Mesendoderm (in vitro differentiated cells): ENCODE measurements around the gene GRB2.

Experiments
- DNase-seq: peaks from one replicate; pipeline ENCODE4 v3.0.0; 2013
- H2AK5ac ChIP-seq: 2 replicates; pipeline ENCODE4 v1.6.1; 2013; ENCODE audit warnings: low read length, inconsistent platforms
- H2BK120ac ChIP-seq: 2 replicates; pipeline ENCODE4 v1.6.1; 2013; ENCODE audit warnings: low read depth, mild to moderate bottlenecking, low read length, moderate library complexity, mixed read lengths
- H2BK15ac ChIP-seq: replicated peaks from 2 replicates; pipeline ENCODE4 v1.6.1; 2013; ENCODE audit warnings: low read depth, mild to moderate bottlenecking, moderate library complexity
- H2BK5ac ChIP-seq: 2 replicates; pipeline ENCODE4 v1.6.1; 2013; ENCODE audit warnings: low read length, inconsistent platforms
- H3K18ac ChIP-seq: 2 replicates; pipeline ENCODE4 v1.6.1; 2013; ENCODE audit warnings: mild to moderate bottlenecking, low read length, mixed read lengths
- H3K23ac ChIP-seq: one replicate; pipeline ENCODE4 v1.6.1; 2013; ENCODE audit warnings: low read length
- H3K27ac ChIP-seq: 2 replicates; pipeline ENCODE4 v1.5.1; 2013; ENCODE audit warnings: low read depth, mild to moderate bottlenecking, inconsistent platforms, low read length, moderate library complexity
- H3K27me3 ChIP-seq: 2 replicates; pipeline ENCODE4 v1.6.1; 2013; ENCODE audit warnings: low read length, control low read depth, mild to moderate bottlenecking, inconsistent platforms; ENCODE audit not compliant: insufficient read depth, poor library complexity
- H3K36me3 ChIP-seq: 2 replicates; pipeline ENCODE4 v1.6.1; 2013; ENCODE audit warnings: low read length, inconsistent platforms; ENCODE audit not compliant: control insufficient read depth, insufficient read depth
- H3K4ac ChIP-seq: one replicate; pipeline ENCODE4 v1.6.1; 2013; ENCODE audit warnings: low read depth, mild to moderate bottlenecking, low read length, moderate library complexity
- H3K4me1 ChIP-seq: 2 replicates; pipeline ENCODE4 v1.6.1; 2013; ENCODE audit warnings: low read depth, low read length, inconsistent platforms; ENCODE audit not compliant: control insufficient read depth
- H3K4me2 ChIP-seq: 2 replicates; pipeline ENCODE4 v1.6.1; 2013; ENCODE audit warnings: low read length
- H3K4me3 ChIP-seq: 2 replicates; pipeline ENCODE4 v1.5.1; 2013; ENCODE audit warnings: mild to moderate bottlenecking, low read length
- H3K56ac ChIP-seq: one replicate; pipeline ENCODE4 v1.6.1; 2013; ENCODE audit warnings: low read length
- H3K79me1 ChIP-seq: 2 replicates; pipeline ENCODE4 v1.6.1; 2013; ENCODE audit warnings: low read length, inconsistent platforms
- H3K79me2 ChIP-seq: 2 replicates; pipeline ENCODE4 v1.6.1; 2013; ENCODE audit warnings: mild to moderate bottlenecking, low read length; ENCODE audit not compliant: control insufficient read depth, insufficient read depth
- H3K9ac ChIP-seq: 2 replicates; pipeline ENCODE4 v1.6.1; 2013; ENCODE audit warnings: low read length, inconsistent platforms
- H4K5ac ChIP-seq: one replicate; pipeline ENCODE4 v1.6.1; 2013; ENCODE audit warnings: low read length
- H4K8ac ChIP-seq: one replicate; pipeline ENCODE4 v1.6.1; 2013; ENCODE audit warnings: low read depth, mild to moderate bottlenecking, control low read depth, low read length, moderate library complexity
- WGBS: extraction: QIAGEN DNeasy Blood & Tissue Kit; methylation state at CpG from one replicate; pipeline ENCODE4 v1.1.7; 2013; ENCODE audit warnings: low lambda C conversion rate, missing lambda C conversion rate; ENCODE audit not compliant: insufficient coverage; ENCODE audit errors: extremely low coverage; 5-methylcytosine and 5-hydroxymethylcytosine counted together

Gene GRB2

DNA sequence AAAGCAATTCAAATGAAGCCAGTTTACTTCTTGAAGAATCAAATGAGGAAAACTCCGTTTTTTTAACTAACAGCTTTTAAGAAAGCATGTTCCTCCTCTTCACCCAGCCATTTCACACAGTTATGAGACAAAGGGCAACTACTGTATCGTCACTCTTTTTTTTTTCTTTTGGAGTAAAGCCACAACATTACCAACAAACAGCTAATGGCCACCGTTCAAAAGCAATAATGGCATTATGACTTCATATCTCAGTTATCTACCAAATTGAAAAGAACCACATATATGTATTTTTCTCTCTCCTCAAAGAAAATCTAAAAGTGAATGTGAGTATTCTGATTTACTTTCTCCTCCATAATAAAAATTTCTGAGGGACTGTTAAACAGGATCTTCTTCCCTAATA, 14.5 kb downstream of the GRB2 start:
- Histone ChIP-seq H3K56ac (no peak overlapping the region), H3K4me2 (no peak overlapping the region), H3K9ac (no peak overlapping the region), H3K27me3 (no peaks in the 10 kb centered on the region), H2AK5ac (no peak overlapping the region), H3K79me1 (peaks cover 22% of the 10 kb centered on the region), H2BK15ac (no peak overlapping the region), H3K4me3 (no peak overlapping the region), H3K27ac (no peak overlapping the region), H3K4ac (no peak overlapping the region), H3K4me1 (peaks cover 3% of the 10 kb centered on the region), H4K8ac (no peak overlapping the region), H2BK5ac (no peak overlapping the region), H2BK120ac (no peak overlapping the region), H4K5ac (no peak overlapping the region), H3K79me2 (peaks cover 64% of the 10 kb centered on the region), H3K36me3 (no peaks in the 10 kb centered on the region), H3K23ac (no peak overlapping the region), H3K18ac (no peak overlapping the region)
- WGBS = no CpG with 5 or more reads among the region's 3 CpGs
- DNase-seq = no peak

DNA sequence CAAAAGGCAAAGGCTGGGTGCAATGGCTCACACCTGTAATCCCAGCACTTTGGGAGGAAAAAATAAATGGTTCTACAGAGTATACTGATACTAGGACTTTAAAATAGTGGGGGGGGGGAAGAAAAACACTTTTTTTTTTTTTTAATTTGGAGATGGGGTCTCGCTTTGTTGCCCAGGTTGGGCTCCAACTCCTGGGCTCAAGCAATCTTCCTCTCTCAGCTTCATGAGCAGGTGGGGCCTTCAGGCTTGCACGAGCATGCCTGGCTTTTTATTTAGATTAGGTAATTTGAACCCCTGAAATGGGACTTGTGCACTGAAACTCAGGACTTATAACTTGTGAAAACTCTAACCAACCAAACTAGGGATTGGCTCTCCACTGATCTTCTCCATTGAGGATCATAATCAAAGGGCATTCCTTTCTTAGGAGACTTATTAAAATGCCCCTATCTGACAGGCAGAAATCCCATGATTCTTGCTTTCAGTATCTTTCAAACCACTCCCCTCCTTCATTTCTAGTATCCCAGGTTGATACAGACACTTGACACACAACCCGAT, 16.9 kb downstream of the GRB2 start:
- Histone ChIP-seq H2AK5ac (no peak overlapping the region), H2BK5ac (no peak overlapping the region), H4K8ac (no peak overlapping the region), H3K27me3 (no peaks in the 10 kb centered on the region), H3K18ac (no peak overlapping the region), H3K4me3 (no peak overlapping the region), H3K9ac (no peak overlapping the region), H3K79me1 (peaks cover 22% of the 10 kb centered on the region), H3K4me2 (no peak overlapping the region), H3K4me1 (peaks cover 3% of the 10 kb centered on the region), H3K4ac (no peak overlapping the region), H3K79me2 (peaks cover 54% of the 10 kb centered on the region), H2BK120ac (no peak overlapping the region), H4K5ac (no peak overlapping the region), H3K27ac (no peak overlapping the region), H3K36me3 (no peaks in the 10 kb centered on the region), H2BK15ac (no peak overlapping the region), H3K56ac (no peak overlapping the region), H3K23ac (no peak overlapping the region)
- WGBS = no CpG with 5 or more reads among the region's 3 CpGs
- no peak for DNase-seq

DNA sequence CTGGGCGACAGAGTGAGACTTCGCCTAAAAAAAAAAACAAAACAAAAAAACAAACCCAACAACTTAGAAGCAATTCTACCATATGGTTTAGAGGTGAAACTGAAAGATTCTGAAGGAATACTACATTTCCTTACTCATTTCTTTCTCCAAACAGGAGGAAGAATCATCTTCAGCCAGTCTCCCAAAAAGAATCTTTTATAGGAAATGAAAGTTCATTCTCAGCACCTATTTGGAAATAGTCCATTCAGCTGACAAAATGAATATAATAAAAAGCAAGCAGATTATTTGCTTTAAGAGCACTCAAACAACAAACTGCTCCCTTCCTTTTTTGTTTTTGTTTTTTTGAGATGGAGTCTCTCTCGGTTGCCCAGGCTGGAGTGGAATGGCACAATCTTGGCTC, 17.7 kb downstream of the GRB2 start:
- no peak overlapping the region for H2AK5ac ChIP-seq
- no peak overlapping the region for H3K4me2 ChIP-seq
- H3K27me3 ChIP-seq = no peaks in the 10 kb centered on the region
- no peak overlapping the region for H4K8ac ChIP-seq
- no peak overlapping the region for H3K23ac ChIP-seq
- H3K9ac ChIP-seq = no peak overlapping the region
- no peak overlapping the region for H3K4ac ChIP-seq
- H2BK15ac ChIP-seq = no peak overlapping the region
- no peak overlapping the region for H3K4me3 ChIP-seq
- peaks cover 55% of the 10 kb centered on the region for H3K79me2 ChIP-seq
- peaks cover 3% of the 10 kb centered on the region for H3K4me1 ChIP-seq
- no CpG with 5 or more reads among the region's 3 CpGs for WGBS
- no peak overlapping the region for H3K56ac ChIP-seq
- H2BK120ac ChIP-seq = no peak overlapping the region
- no peak overlapping the region for H3K27ac ChIP-seq
- H3K36me3 ChIP-seq = no peaks in the 10 kb centered on the region
- H2BK5ac ChIP-seq = no peak overlapping the region
- no peak overlapping the region for H4K5ac ChIP-seq
- DNase-seq = no peak
- no peak overlapping the region for H3K18ac ChIP-seq
- peaks cover 22% of the 10 kb centered on the region for H3K79me1 ChIP-seq

DNA sequence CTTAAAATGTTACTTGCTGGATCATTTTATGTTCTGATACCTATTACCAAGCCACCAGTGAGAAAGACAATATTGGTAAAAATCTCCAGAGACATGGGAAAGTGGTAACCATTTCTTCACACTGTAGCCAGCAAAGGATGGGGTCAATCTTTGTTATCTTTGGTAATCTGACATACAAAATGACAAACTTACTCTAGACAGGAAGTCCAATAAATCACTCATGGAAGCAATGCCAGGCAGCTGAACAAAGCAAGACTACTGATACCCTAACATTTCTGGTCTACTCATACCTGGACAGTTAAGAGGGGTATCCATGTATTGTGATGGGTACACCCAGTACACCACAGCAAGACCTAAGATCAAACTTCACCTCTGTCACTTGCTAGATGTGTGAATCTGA, 19.0 kb downstream of the GRB2 start:
- H2BK15ac ChIP-seq = no peak overlapping the region
- H4K8ac ChIP-seq = no peak overlapping the region
- no peaks in the 10 kb centered on the region for H3K27me3 ChIP-seq
- no peak overlapping the region for H2BK120ac ChIP-seq
- no peak overlapping the region for H3K4me2 ChIP-seq
- H3K18ac ChIP-seq = no peak overlapping the region
- no peak overlapping the region for H3K4me3 ChIP-seq
- no peaks in the 10 kb centered on the region for H3K4me1 ChIP-seq
- H3K27ac ChIP-seq = no peak overlapping the region
- H3K79me1 ChIP-seq = peaks cover 18% of the 10 kb centered on the region
- no peak overlapping the region for H3K23ac ChIP-seq
- no peak overlapping the region for H2BK5ac ChIP-seq
- no peak overlapping the region for H4K5ac ChIP-seq
- DNase-seq = no peak
- no peak overlapping the region for H3K56ac ChIP-seq
- H3K4ac ChIP-seq = no peak overlapping the region
- no peaks in the 10 kb centered on the region for H3K36me3 ChIP-seq
- H2AK5ac ChIP-seq = no peak overlapping the region
- H3K9ac ChIP-seq = no peak overlapping the region
- peaks cover 49% of the 10 kb centered on the region for H3K79me2 ChIP-seq

DNA sequence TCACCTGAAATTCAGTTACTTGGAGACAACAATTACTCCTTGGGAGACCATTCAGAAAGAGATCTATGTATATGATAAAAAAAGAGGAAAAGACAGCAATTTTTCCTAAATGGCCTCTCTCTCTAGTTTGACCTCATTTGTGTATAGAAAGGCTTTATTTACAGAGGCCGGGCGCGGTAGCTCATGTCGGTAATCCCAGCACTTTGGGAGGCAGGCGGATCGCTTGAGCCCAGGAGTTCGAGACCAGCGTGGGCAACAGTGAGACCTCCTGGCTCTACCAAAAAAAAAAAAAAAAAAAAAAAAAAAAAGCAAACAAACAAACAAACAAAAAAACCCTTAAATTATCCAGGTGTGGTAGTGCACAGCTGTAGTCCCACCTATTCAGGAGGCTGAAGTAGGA, 20.7 kb downstream of the GRB2 start:
- H3K36me3 ChIP-seq = no peaks in the 10 kb centered on the region
- no CpG with 5 or more reads among the region's 8 CpGs for WGBS
- no peak overlapping the region for H3K23ac ChIP-seq
- H2BK120ac ChIP-seq = no peak overlapping the region
- H2AK5ac ChIP-seq = no peak overlapping the region
- peaks cover 38% of the 10 kb centered on the region for H3K79me2 ChIP-seq
- no peak overlapping the region for H3K4me2 ChIP-seq
- no peak for DNase-seq
- H3K27ac ChIP-seq = no peak overlapping the region
- H2BK15ac ChIP-seq = no peak overlapping the region
- H4K8ac ChIP-seq = no peak overlapping the region
- H3K18ac ChIP-seq = no peak overlapping the region
- no peak overlapping the region for H2BK5ac ChIP-seq
- H3K27me3 ChIP-seq = no peaks in the 10 kb centered on the region
- H3K4ac ChIP-seq = no peak overlapping the region
- no peak overlapping the region for H3K56ac ChIP-seq
- no peaks in the 10 kb centered on the region for H3K4me1 ChIP-seq
- no peak overlapping the region for H3K4me3 ChIP-seq
- H3K79me1 ChIP-seq = peaks cover 10% of the 10 kb centered on the region
- no peak overlapping the region for H3K9ac ChIP-seq
- H4K5ac ChIP-seq = no peak overlapping the region

DNA sequence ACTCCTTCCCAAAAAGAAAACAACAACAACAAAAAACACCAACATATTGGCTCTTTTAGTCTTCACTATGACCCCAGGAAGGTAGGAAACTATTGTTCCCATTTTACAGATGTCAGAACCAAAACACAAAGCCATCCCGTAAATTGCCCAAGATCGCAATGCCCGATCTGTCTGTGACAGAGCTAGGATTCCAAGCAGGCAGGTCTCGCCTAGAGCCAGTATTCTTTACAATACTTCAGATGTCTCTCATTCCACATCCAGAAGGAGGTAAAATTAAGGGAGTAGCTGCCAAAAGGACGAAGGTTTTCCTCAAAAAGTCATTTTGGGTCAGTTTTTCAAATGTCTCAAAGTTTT, 21.7 kb downstream of the GRB2 start:
- Histone ChIP-seq H3K4me3 (no peak overlapping the region), H3K4me2 (no peak overlapping the region), H3K27me3 (no peaks in the 10 kb centered on the region), H2BK120ac (no peak overlapping the region), H3K79me1 (peaks cover 7% of the 10 kb centered on the region), H4K5ac (no peak overlapping the region), H3K56ac (no peak overlapping the region), H3K4me1 (no peaks in the 10 kb centered on the region), H3K27ac (no peak overlapping the region), H3K23ac (no peak overlapping the region), H2AK5ac (no peak overlapping the region), H2BK5ac (no peak overlapping the region), H3K79me2 (peaks cover 33% of the 10 kb centered on the region), H4K8ac (no peak overlapping the region), H2BK15ac (no peak overlapping the region), H3K4ac (no peak overlapping the region), H3K9ac (no peak overlapping the region), H3K18ac (no peak overlapping the region), H3K36me3 (no peaks in the 10 kb centered on the region)
- no CpG with 5 or more reads among the region's 5 CpGs for WGBS
- no peak for DNase-seq
